Activated CD4-positive, alpha-beta T cell treated with anti-CD3 and anti-CD28 coated beads, Interleukin-2, amount 50 U/mL, for 16 hours (primary cell): ENCODE measurements around the gene TMEM25.
"Not testable (repeated sequence)": the region's sequence is repeated elsewhere in the genome, so short reads cannot be mapped to it uniquely, and the experiment has no call there.

ENCODE experiments used
- DNase-seq: peaks from one replicate; pipeline ENCODE4 v3.0.0-alpha.2; 2020

TMEM25 gene

DNA sequence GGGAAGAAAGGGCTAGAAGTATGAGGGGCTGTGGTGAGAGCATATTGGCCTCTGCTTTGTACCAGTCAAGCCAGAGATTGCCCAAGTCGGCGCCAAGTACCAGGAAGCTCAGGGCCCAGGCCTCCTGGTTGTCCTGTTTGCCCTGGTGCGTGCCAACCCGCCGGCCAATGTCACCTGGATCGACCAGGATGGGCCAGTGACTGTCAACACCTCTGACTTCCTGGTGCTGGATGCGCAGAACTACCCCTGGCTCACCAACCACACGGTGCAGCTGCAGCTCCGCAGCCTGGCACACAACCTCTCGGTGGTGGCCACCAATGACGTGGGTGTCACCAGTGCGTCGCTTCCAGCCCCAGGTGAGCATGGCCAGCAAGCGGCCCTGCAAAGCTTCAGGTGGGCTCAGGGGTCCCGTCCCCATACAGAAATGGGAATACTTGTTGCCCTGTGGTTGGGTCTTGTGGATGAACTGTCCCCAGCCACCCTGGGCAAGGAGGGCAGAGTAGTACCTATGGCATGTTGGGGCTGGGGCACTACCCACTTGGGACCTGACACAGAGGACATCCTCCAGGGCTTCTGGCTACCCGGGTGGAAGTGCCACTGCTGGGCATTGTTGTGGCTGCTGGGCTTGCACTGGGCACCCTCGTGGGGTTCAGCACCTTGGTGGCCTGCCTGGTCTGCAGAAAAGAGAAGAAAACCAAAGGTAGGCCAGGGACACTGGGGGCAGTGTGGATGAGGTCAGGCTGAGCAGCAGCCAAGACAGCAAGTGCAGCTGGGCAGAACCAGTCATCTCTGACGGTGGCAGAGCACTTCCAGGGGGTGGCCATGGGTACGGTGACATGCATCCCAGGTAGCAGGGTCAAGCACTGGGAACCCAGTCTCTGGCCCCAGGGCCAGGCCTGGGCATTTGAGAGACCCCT lies 2.1 kb downstream of the TMEM25 start:
- no peak for DNase-seq

DNA sequence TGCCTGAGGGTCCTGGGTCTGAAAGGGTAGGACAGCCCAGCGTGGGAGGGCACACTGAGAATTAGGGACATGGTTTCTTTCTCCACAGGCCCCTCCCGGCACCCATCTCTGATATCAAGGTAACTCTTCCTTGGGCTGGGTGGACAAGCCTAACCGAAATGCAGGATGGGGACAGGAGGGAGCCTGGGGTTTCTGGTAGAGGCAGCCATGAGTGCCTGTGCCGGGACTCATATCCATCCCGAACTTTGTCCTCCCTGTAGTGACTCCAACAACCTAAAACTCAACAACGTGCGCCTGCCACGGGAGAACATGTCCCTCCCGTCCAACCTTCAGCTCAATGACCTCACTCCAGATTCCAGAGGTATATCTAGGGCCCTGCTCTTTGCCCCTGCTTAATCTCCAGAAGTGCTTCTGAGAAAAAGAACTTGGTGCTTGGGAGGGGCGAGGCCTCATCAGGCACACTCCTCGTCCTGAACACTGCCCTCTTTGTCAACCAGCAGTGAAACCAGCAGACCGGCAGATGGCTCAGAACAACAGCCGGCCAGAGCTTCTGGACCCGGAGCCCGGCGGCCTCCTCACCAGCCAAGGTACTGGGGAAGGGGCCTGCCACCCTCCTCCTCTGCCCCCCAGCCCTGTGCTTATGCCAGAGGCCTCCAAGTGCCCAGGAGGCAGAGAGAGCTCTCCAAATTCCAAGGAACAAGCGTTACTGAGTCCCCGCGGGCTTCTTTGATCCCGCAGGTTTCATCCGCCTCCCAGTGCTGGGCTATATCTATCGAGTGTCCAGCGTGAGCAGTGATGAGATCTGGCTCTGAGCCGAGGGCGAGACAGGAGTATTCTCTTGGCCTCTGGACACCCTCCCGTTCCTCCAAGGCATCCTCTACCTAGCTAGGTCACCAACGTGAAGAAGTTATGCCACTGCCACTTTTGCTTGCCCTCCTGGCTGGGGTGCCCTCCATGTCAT lies 3.1 kb downstream of the TMEM25 start:
- no peak for DNase-seq

- no peak for DNase-seq
Observed at GRCh38 chr11:118535261-118535660, 4.3 kb downstream of the TMEM25 start.

GRCh38 chr11:118536726-118537125 lies 5.7 kb downstream of the TMEM25 start:
- DNase-seq, result no peak

- DNase-seq, result no peak
Observed at GRCh38 chr11:118537409-118537980, 6.5 kb downstream of the TMEM25 start.

DNA sequence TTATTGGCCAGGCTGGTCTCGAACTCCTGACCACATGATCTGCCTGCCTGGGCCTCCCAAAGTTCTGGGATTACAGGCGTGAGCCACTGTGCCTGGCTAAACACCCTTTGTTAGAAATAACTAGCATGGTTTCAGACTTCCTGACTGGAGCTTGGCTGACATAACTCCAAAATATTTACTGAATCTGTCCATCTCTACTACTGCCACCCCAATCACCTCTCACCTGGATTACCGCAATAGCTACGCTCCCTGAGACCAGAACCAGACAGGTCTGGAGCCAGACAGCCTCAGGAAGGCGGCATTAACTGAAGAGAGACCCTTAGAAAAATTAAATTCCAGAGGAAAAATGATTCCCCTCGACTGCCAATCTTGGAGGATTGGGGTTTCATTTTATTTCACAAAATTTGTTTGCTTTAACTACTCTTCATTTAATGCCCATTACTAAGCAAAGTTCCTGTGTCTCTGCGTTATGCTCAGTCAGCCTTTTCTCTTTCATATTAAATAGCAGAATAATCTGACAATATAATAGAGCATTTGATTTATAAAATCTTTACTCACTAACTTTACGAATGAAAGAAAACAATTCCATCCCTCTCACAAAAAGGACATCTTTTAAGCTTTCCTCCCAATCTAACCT lies 13.1 kb downstream of the TMEM25 start:
- no peak for DNase-seq

- no peak for DNase-seq
Observed at GRCh38 chr11:118544647-118545010, 13.6 kb downstream of the TMEM25 start.

DNA sequence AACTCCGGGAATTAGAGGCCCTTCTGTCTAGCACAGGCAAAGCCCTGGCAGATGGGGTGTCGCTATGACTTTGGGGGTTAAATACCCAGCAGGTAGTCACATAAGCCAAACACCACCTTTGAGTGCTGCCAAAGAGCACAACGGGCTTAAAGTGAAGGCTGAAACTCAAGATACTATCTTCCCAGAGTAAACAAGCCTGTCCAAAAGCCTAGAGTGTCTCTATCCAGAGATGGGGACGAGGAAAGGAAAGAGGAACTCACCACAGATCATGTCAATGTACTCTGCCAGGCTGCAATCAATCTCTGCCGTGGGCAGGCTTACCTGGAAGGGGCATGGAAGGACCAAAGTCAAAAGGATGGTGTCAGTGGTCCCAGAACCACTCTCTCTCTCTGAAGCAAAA lies 14.5 kb downstream of the TMEM25 start:
- no peak for DNase-seq

- DNase-seq, result no peak
Observed at GRCh38 chr11:118547132-118547531, 16.1 kb downstream of the TMEM25 start.

- DNase-seq, result no peak
Observed at GRCh38 chr11:118552341-118552740, 21.3 kb downstream of the TMEM25 start.

GRCh38 chr11:118560806-118561205 lies 29.8 kb downstream of the TMEM25 start:
- no peak for DNase-seq

DNA sequence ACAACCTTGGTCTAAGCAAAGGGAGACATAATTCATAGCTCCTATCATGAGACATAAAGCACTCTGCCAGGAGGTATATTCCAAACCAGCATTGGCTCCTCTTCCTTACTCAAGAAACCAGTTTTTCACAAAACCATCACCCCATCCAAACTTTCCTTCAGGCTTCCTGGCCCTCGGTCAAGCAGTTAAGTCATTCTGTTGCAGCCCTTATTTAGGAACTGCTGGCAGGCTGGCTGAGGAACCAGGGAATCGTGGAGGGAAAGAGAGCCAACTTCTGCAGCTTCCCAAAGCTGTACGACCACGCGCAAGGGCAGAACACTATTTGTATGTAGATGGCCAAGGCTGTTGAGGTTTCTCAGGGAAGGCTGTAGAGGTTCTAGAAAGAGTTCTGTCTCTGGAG lies 34.1 kb downstream of the TMEM25 start:
- no peak for DNase-seq

- DNase-seq, result no peak
Observed at GRCh38 chr11:118569670-118570069, 38.7 kb downstream of the TMEM25 start.

GRCh38 chr11:118570787-118571186 lies 39.8 kb downstream of the TMEM25 start:
- DNase-seq, result no peak

DNA sequence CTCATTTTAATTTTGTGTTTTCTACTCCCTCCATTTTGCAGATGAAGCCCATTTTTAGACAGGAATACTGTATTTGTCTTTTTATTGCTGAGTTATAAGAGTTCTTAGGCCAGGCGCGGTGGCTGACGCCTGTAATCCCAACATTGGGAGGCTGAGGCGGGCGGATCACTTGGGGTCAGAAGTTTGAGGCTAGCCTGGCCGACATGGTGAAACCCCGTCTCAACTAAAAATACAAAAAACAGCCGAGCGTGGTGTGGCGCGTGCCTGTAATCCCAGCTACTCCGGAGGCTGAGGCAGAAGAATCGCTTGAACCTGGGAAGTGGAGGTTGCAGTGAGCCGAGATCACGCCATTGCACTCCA lies 40.7 kb downstream of the TMEM25 start:
- DNase-seq, result not testable (repeated sequence)

DNA sequence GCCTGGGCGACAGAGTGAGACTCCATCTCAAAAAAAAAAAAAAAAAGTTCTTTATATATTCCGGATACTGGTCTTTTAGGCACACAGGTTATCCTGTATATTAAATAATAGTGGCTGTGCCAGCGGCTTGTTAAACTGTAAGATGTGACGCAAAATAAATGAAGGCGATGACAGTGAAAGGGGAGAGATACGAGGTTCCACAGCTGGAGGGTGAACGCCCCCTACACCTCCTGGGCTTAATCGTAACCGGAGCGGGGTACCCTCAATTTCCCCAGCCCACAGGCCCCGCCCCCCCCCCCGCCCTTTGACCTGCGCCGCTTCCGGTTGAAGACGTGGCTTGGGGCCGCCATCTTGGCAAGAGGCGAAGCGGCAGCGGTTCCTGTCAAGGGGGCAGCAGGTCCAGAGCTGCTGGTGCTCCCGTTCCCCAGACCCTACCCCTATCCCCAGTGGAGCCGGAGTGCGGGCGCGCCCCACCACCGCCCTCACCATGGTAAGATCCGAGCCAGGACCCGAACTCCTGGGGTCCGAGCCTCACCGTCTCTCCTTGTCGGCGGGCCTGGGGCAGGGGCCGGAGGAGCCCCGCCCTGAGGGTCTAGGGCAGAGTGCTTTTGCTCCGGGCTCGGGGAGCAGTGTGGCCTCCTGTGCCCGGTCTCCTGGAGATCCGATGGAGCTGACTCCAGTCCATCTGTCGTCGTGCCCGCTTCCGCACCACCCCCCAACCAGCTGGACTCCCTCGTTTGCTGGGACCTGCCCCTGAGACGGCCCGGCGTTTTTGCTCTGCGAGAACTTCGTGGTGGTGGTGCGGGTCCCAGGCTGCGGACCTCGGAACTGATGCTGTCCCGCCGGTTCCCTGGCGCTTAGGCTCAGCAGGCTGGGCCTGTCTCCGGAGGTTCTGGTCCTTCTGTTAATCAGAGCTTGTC lies 41.3 kb downstream of the TMEM25 start, which contains the start of gene ARCN1:
TSS of gene ARCN1 (plus strand) at position 349 of the 920 bp plus-strand sequence. CDS start at position 488, 139 bp downstream.
- peak; percentile 82 for DNase-seq

DNA sequence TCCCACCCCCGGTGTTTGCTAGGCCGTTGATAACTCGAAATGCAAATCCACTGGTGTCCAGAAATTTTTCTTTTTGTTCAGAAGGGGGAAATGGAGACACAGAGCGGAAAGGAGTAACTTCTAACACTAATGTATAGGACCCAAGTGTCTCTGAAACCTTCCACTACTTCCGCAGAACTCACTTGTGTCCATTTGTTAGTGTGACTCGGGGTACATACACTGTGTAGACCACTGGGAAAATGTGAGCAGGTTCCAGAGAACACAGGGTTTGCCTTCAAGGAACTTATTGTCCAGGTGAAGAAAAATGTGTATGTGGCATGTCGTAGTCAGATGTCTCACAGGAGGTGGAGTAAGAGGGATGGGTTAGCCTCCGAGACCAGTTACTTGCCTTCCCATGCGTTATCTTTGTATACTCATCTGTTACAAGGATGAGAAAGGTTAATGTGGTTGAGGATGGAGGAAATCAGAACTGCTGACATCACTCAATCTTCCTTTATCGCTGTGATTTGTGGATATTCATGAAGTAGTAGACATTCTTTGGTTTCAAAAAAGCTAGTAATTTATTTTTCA lies 42.1 kb downstream of the TMEM25 start:
- DNase-seq, result peak; percentile 72

- no peak for DNase-seq
Observed at GRCh38 chr11:118574636-118575035, 43.6 kb downstream of the TMEM25 start.

GRCh38 chr11:118577995-118578394 lies 47.0 kb downstream of the TMEM25 start:
- DNase-seq, result not testable (repeated sequence)

DNA sequence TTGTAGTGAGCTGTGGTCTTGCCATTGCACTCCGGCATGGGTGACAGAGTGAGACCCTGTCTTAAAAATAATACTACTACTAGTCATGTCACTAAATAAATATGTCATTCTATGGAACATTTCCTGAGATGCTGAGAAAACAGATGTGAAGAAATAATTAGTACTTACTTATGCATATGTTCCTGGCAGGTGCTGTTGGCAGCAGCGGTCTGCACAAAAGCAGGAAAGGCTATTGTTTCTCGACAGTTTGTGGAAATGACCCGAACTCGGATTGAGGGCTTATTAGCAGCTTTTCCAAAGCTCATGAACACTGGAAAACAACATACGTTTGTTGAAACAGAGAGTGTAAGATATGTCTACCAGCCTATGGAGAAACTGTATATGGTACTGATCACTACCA lies 50.1 kb downstream of the TMEM25 start:
- DNase-seq, result no peak
